Psoas muscle (tissue), 8 donors: ENCODE results near the gene METTL22. TPM values are rescaled to one million over a fixed set of nuclear protein-coding genes. Genes with fewer than 3 reads are reported as not detected.

Source experiments
- ATAC-seq, 4 donors: fragments of 200-7000 bp; cut with Tn5 transposase; one replicate each; pipeline ENCODE4 v1.9.1; 2020; ENCODE audit warnings: moderate library complexity in 3 of 4, mild to moderate bottlenecking in 2 of 4
- DNase-seq, 2 donors: peaks; one replicate each; pipeline ENCODE4 v3.0.0-alpha.2; 2020
- H3K27ac ChIP-seq: fragments of 200-600 bp; one replicate; pipeline ENCODE4 v1.8.0; 2022
- H3K27me3 ChIP-seq, 3 donors: fragments of 200-600 bp in 1 of 3; one replicate each; pipeline versions ENCODE4 v1.6.1 to v1.8.0; 2013 to 2022; ENCODE audit warnings: low read length in 2 of 3, mild to moderate bottlenecking in 2 of 3, moderate library complexity in 1 of 3; ENCODE audit not compliant: insufficient read depth in 3 of 3
- H3K36me3 ChIP-seq, 2 donors: fragments of 200-600 bp in 1 of 2; one replicate each; pipeline versions ENCODE4 v1.6.1 to v1.8.0; 2013 to 2022; ENCODE audit warnings: low read depth in 1 of 2, mild to moderate bottlenecking in 1 of 2, moderate library complexity in 1 of 2; ENCODE audit not compliant: insufficient read depth in 1 of 2
- H3K4me1 ChIP-seq: fragments of 200-600 bp; one replicate; pipeline ENCODE4 v1.8.0; 2022
- H3K4me3 ChIP-seq: fragments of 200-600 bp; one replicate; pipeline ENCODE4 v1.8.0; 2022; ENCODE audit warnings: mild to moderate bottlenecking
- H3K9me3 ChIP-seq: fragments of 200-600 bp; one replicate; pipeline ENCODE4 v1.8.0; 2022
- CTCF ChIP-seq: fragments of 200-600 bp; IDR thresholded peaks from one replicate; pipeline ENCODE4 v1.8.0; 2022; ENCODE audit warnings: antibody characterized with exemption
- WGBS, 3 donors: extraction: QIAGEN DNeasy Blood & Tissue Kit; methylation state at CpG; one replicate each; pipeline versions ENCODE4 v1.1.6 to v1.1.7; 2013; 5-methylcytosine and 5-hydroxymethylcytosine counted together
- intact Hi-C, 2 donors: fragments of 100-400 bp; cut with DNase I; formaldehyde crosslinking; loops; one replicate each; pipeline versions ENCODE4 v1.11.0 to v1.14.2; 2022
- polyA plus RNA-seq, 3 donors: library from polyadenylated mRNA; stranded (reverse); fragments of 200-250 nt; gene quantifications; one replicate each; pipeline ENCODE4 v1.2.3, GENCODE V29; 2013
- total RNA-seq, 4 donors: library from RNA; stranded (reverse); fragmentation: NEBNext Ultra II Directional in 2 of 4; extraction: Animal tissue kit (Norgen Biotek cat#: 25700) in 2 of 4; gene quantifications; one replicate each; pipeline versions ENCODE4 v1.2.1 to v1.2.4, GENCODE V29; 2021 to 2023
- donor health status: healthy with polysubstance abuse.
- donor health status: DM: no; HTN: no; CAD: no; lungs with moderate emphysema.
- donor health status: Bipolar disorder and iron deficiency.
- donor health status: healthy.
- donor health status: DM: yes; HTN: yes; CAD: no.
- donor health status: DM: no; HTN: no; CAD: no.
- donor health status: DM: no; HTN: no; CAD: no.
- donor health status: DM: yes; HTN: yes; CAD: no.

The METTL22 gene
- total and polyA plus RNA-seq, 7 donors = 46.7 to 85.9 (median 71.5) TPM

- no peak overlapping the region for H3K27ac ChIP-seq
- no peaks in the 10 kb centered on the region for H3K4me1 ChIP-seq
- ATAC-seq (peak; percentile 12 to 61 (median 41)), DNase-seq (no peak)
- H3K4me3 ChIP-seq = no peak overlapping the region
- H3K36me3 ChIP-seq = peaks cover 14 to 99% of the 10 kb centered on the region in 2 donors
- intact Hi-C loops = no loop called here
- H3K9me3 ChIP-seq = no peaks in the 10 kb centered on the region
- TF ChIP-seq CTCF = no peak
- 67 to 69% (median 68%) methylated on average over 15 of the region's 15 CpGs for WGBS, 3 donors
- no peaks in the 10 kb centered on the region for H3K27me3 ChIP-seq
Observed at GRCh38 chr16:8631818-8632465, 10.4 kb downstream of the METTL22 start.

DNA sequence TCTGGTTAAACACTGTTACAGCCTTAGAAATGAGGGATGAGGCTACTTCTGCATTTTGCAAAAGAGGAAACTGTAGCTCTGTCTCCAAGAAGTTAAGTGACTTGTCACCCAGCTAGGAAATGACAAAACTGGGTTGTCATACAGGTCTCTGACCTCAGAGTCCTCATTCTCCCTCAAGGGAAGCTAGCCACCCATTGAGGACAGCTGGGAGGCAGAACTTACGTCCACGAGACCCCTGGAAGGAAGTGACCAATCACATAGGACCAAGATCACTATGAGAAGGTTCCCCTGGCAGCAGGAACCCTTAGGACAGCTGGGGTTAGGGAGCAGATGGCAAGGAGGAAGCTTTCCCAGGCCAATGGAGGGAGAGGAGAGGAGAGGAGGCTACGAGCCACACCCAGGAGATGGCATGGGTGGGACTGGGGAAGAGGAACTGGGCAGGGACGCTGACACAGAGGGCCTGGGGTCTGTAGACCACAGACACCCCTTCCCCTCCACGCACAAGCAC, 11.2 kb downstream of the METTL22 start:
- 69 to 76% (median 69%) methylated on average over 4 to 5 of the region's 5 CpGs for WGBS, 3 donors
- TF ChIP-seq CTCF = no peak
- Histone ChIP-seq H3K27ac (no peak overlapping the region), H3K4me3 (no peak overlapping the region), H3K4me1 (no peaks in the 10 kb centered on the region), H3K36me3 (peaks cover 14 to 99% of the 10 kb centered on the region in 2 donors), H3K27me3 (no peaks in the 10 kb centered on the region), H3K9me3 (no peaks in the 10 kb centered on the region)
- ATAC-seq = peak; percentile 11 to 48 (median 30)
- DNase-seq = peak; percentile 29 to 64
- intact Hi-C loops = no loop called here

- ATAC-seq = no peak
- H3K9me3 ChIP-seq = no peaks in the 10 kb centered on the region
- H3K27me3 ChIP-seq = no peaks in the 10 kb centered on the region
- no peak overlapping the region for H3K4me3 ChIP-seq
- peaks cover 5 to 99% of the 10 kb centered on the region in 2 donors for H3K36me3 ChIP-seq
- no peak overlapping the region for H3K27ac ChIP-seq
- intact Hi-C loops = no loop called here
- H3K4me1 ChIP-seq = no peaks in the 10 kb centered on the region
- WGBS, 3 donors = 80 to 84% (median 82%) methylated on average over 18 of the region's 18 CpGs
- DNase-seq = no peak
- TF ChIP-seq CTCF = no peak
Observed at GRCh38 chr16:8634991-8635736, 13.7 kb downstream of the METTL22 start.

GRCh38 chr16:8639694-8640093, 18.2 kb downstream of the METTL22 start:
- Histone ChIP-seq H3K4me3 (no peak overlapping the region), H3K36me3 (peaks cover 3 to 95% of the 10 kb centered on the region in 2 donors), H3K27me3 (no peaks in the 10 kb centered on the region), H3K27ac (no peak overlapping the region), H3K9me3 (no peaks in the 10 kb centered on the region), H3K4me1 (no peaks in the 10 kb centered on the region)
- DNase-seq (no peak), ATAC-seq (no peak)
- intact Hi-C loops = no loop called here
- 74 to 81% (median 77%) methylated on average over 12 to 13 of the region's 13 CpGs for WGBS, 3 donors
- TF ChIP-seq CTCF = no peak
